Activated CD8-positive, alpha-beta T cell treated with anti-CD3 and anti-CD28 coated beads for 36 hours (primary cell): ENCODE data around the gene CTSZ. TPM values are rescaled to one million over a fixed set of nuclear protein-coding genes. Genes with fewer than 3 reads are reported as not detected.

Source experiments
- ATAC-seq: fragments of 200-7000 bp; cut with Tn5 transposase; one replicate; pipeline ENCODE4 v1.10.0; 2021; ENCODE audit warnings: mild to moderate bottlenecking, moderate library complexity
- CTCF ChIA-PET: fragments of 350-600 bp; sonication (Branson Sonifier 250); formaldehyde crosslinking; loops from one replicate; lab custom pipeline; 2021; ENCODE audit warnings: antibody characterized with exemption; lab: Charles Lee
- POLR2A ChIA-PET: fragments of 350-600 bp; sonication (Branson Sonifier 250); formaldehyde crosslinking; loops from one replicate; lab custom pipeline; 2021; ENCODE audit warnings: antibody characterized with exemption; lab: Charles Lee
- DNase-seq: peaks from one replicate; pipeline ENCODE4 v3.0.0-alpha.2; 2020
- H3K27ac Mint-ChIP-seq: one replicate; pipeline ENCODE4 v1.8.0; 2021; ENCODE audit warnings: mild to moderate bottlenecking, mixed read lengths
- H3K27me3 Mint-ChIP-seq: one replicate; pipeline ENCODE4 v1.8.0; 2021; ENCODE audit warnings: mixed read lengths
- H3K36me3 Mint-ChIP-seq: one replicate; pipeline ENCODE4 v1.8.0; 2021; ENCODE audit warnings: low read depth, mixed read lengths
- H3K4me1 Mint-ChIP-seq: one replicate; pipeline ENCODE4 v1.8.0; 2021; ENCODE audit warnings: low read depth, mixed read lengths
- H3K4me3 Mint-ChIP-seq: one replicate; pipeline ENCODE4 v1.8.0; 2021; ENCODE audit warnings: mild to moderate bottlenecking, moderate library complexity, mixed read lengths
- H3K9me3 Mint-ChIP-seq: one replicate; pipeline ENCODE4 v1.8.0; 2021; ENCODE audit warnings: mixed read lengths
- CTCF ChIP-seq: fragments of 200-600 bp; IDR thresholded peaks from one replicate; pipeline ENCODE4 v1.8.0; 2022; ENCODE audit warnings: antibody characterized with exemption, mild to moderate bottlenecking
- intact Hi-C: fragments of 100-400 bp; cut with micrococcal nuclease; formaldehyde crosslinking; loops from one replicate; pipeline ENCODE4 v1.10.0; 2022
- total RNA-seq, 2 experiments: library from RNA; stranded (reverse); gene quantifications; one replicate each; pipeline ENCODE4 v1.2.3, GENCODE V29; 2021

CTSZ gene
- total RNA-seq, 2 experiments from 2014 or later: 17.9 to 18.4 TPM

- Mint-ChIP-seq H3K27ac (peak within 1 kb of the TSS; percentile 93), H3K36me3 (peaks cover 24% of the 10 kb centered on the region), H3K27me3 (no peaks in the 10 kb centered on the region), H3K4me3 (peak within 1 kb of the TSS; percentile 94), H3K9me3 (no peaks in the 10 kb centered on the region), H3K4me1 (peaks cover 29% of the 10 kb centered on the region)
- intact Hi-C loops: loop anchor here (5.0 kb wide), 1 partner anchor 89 kb away; no protein-coding TSS in a partner anchor
- peak; percentile 89 for ATAC-seq
- POLR2A ChIA-PET: interaction anchor here (0.6 to 2.3 kb wide), 11 partner anchors 8 to 179 kb away, joined by 3 to 12 read pairs (median 4); partner anchors contain the start of gene ATP5F1E
- DNase-seq: peak; percentile 87
- TF ChIP-seq CTCF: no peak
- CTCF ChIA-PET: interaction anchor here (1.2 to 1.9 kb wide), 3 partner anchors 21 to 228 kb away, joined by 3 to 5 read pairs (median 4); partner anchors contain the start of gene ATP5F1E
Observed at GRCh38 chr20:58980711-58981627, 26.1 kb downstream of the CTSZ start, which contains the start of gene NELFCD. NELFCD (plus strand) TSS chr20:58981256; CDS start chr20:58981310, 54 bp downstream.

GRCh38 chr20:58978351-58979190 is 28.5 kb downstream of the CTSZ start:
- Mint-ChIP-seq H3K9me3 (peaks cover 6% of the 10 kb centered on the region), H3K27ac (no peak overlapping the region), H3K36me3 (peaks cover 10% of the 10 kb centered on the region), H3K4me3 (no peak overlapping the region), H3K4me1 (peaks cover 11% of the 10 kb centered on the region), H3K27me3 (no peaks in the 10 kb centered on the region)
- TF ChIP-seq CTCF: no peak
- DNase-seq (no peak), ATAC-seq (no peak)
- ChIA-PET POLR2A (interaction anchor here (1.0 to 1.3 kb wide), 2 partner anchors 18 to 95 kb away, joined by 3 read pairs; no protein-coding TSS in a partner anchor), CTCF (interaction anchor here (0.6 kb wide), 1 partner anchor 267 kb away, joined by 3 read pairs; no protein-coding TSS in a partner anchor)
- intact Hi-C loops: no loop called here

GRCh38 chr20:58976061-58976730 is 30.9 kb downstream of the CTSZ start:
- Mint-ChIP-seq H3K9me3 (peaks cover 6% of the 10 kb centered on the region), H3K27ac (no peak overlapping the region), H3K4me1 (peaks cover 2% of the 10 kb centered on the region), H3K36me3 (no peaks in the 10 kb centered on the region), H3K4me3 (no peak overlapping the region), H3K27me3 (no peaks in the 10 kb centered on the region)
- ATAC-seq: peak; percentile 4
- intact Hi-C loops: no loop called here
- POLR2A ChIA-PET: interaction anchor here (0.6 to 0.7 kb wide), 4 partner anchors 54 to 1577 kb away, joined by 3 read pairs; no protein-coding TSS in a partner anchor
- no peak for TF ChIP-seq CTCF
- DNase-seq: no peak
- CTCF ChIA-PET: interaction anchor here (1.0 kb wide), 1 partner anchor 21 kb away, joined by 3 read pairs; no protein-coding TSS in a partner anchor

GRCh38 chr20:58975353-58975752 is 31.7 kb downstream of the CTSZ start:
- H3K27ac Mint-ChIP-seq: no peak overlapping the region
- no peak overlapping the region for H3K4me3 Mint-ChIP-seq
- intact Hi-C loops: no loop called here
- ChIA-PET POLR2A (no interaction called here), CTCF (no interaction called here)
- H3K4me1 Mint-ChIP-seq: peaks cover 2% of the 10 kb centered on the region
- peaks cover 6% of the 10 kb centered on the region for H3K9me3 Mint-ChIP-seq
- no peak for DNase-seq
- H3K27me3 Mint-ChIP-seq: no peaks in the 10 kb centered on the region
- H3K36me3 Mint-ChIP-seq: no peaks in the 10 kb centered on the region
- ATAC-seq: no peak
- no peak for TF ChIP-seq CTCF
